Measurements from ENCODE around the gene WBP1. TPM values are rescaled to one million over a fixed set of nuclear protein-coding genes. Genes with fewer than 3 reads are reported as not detected.

Gene WBP1
- total RNA-seq, 1 experiment from 2014 or later: 66.0 TPM

DNA sequence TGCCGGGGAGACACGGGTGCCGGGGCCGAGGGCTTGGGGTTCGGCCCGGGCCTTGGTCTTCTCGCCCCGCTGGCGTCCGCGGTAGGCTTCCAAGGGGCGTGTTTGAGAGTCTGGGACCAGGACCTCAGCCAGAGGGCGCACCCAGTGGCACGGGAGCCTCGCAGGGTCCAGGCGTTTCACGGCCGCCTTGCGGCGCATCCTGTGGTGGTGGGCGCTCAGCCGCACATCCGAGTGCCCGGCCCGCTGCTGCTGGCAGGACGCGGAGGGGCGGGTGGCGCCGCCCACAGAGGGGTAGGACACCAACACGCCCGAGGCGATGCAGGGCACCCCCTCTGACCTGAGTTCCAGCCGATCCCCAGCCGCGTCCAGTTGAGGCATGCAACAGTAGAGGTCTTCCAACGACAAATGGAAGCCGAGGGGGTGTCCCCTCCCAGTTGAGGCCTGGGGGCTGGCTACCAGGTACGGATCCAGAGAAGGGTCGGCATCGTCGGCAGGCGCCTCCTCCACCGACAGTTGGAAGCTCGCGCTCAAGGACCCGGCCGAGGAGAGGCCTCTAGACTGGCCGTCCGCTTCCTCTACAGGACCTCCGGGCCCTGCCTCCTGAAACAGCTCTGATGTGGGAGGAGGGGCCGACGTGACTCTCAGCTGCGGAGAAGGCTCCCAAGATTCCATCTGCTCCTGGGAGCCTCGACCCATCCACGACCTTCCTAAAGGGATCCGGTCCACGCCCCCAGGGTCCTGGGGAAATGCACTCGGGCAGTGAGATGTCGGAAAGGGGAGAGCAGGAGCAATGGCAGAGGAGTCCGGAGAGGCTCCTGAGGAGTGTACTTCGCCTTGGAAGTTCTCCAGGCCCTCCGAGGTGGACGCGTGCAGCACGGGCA is 43.1 kb upstream of the WBP1 start:
- Mint-ChIP-seq H3K27me3 (ENCODE audit: low read depth) (peaks cover 70% of the 10 kb centered on the region), H3K27ac (no peak overlapping the region; the same call in 1 of the 2 replicates), H3K36me3 (no peaks in the 10 kb centered on the region), H3K4me1 (peaks cover 13% of the 10 kb centered on the region), H3K9me3 (no peaks in the 10 kb centered on the region), H3K4me3 (peak overlapping the region; percentile 63)
- ChIA-PET CTCF (interaction anchor here (0.7 to 2.5 kb wide), 8 partner anchors 9 to 80 kb away, joined by 3 to 14 read pairs (median 4); partner anchors contain the start of gene WBP1), POLR2A (interaction anchor here (1.1 to 1.3 kb wide), 3 partner anchors 23 to 41 kb away, joined by 3 to 10 read pairs (median 3); no protein-coding TSS in a partner anchor)
- TF ChIP-seq ZNF317 (CRISPR knock-in tag; IDR thresholded peaks at IDR 0.05; ENCODE audit: borderline replicate concordance, low read depth) (peak; percentile 34; the same call in 1 of the 2 replicates), FOXP1 (CRISPR knock-in tag; IDR thresholded peaks at IDR 0.05; ENCODE audit: borderline replicate concordance) (no peak), FOXK1 (CRISPR knock-in tag; IDR thresholded peaks at IDR 0.05) (no peak)
- TF ChIP-seq, protein P1, sequence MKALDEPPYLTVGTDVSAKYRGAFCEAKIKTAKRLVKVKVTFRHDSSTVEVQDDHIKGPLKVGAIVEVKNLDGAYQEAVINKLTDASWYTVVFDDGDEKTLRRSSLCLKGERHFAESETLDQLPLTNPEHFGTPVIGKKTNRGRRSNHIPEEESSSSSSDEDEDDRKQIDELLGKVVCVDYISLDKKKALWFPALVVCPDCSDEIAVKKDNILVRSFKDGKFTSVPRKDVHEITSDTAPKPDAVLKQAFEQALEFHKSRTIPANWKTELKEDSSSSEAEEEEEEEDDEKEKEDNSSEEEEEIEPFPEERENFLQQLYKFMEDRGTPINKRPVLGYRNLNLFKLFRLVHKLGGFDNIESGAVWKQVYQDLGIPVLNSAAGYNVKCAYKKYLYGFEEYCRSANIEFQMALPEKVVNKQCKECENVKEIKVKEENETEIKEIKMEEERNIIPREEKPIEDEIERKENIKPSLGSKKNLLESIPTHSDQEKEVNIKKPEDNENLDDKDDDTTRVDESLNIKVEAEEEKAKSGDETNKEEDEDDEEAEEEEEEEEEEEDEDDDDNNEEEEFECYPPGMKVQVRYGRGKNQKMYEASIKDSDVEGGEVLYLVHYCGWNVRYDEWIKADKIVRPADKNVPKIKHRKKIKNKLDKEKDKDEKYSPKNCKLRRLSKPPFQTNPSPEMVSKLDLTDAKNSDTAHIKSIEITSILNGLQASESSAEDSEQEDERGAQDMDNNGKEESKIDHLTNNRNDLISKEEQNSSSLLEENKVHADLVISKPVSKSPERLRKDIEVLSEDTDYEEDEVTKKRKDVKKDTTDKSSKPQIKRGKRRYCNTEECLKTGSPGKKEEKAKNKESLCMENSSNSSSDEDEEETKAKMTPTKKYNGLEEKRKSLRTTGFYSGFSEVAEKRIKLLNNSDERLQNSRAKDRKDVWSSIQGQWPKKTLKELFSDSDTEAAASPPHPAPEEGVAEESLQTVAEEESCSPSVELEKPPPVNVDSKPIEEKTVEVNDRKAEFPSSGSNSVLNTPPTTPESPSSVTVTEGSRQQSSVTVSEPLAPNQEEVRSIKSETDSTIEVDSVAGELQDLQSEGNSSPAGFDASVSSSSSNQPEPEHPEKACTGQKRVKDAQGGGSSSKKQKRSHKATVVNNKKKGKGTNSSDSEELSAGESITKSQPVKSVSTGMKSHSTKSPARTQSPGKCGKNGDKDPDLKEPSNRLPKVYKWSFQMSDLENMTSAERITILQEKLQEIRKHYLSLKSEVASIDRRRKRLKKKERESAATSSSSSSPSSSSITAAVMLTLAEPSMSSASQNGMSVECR (CRISPR knock-in tag; IDR thresholded peaks at IDR 0.05; ENCODE audit: borderline replicate concordance): no peak
- TF ChIP-seq, protein P2, sequence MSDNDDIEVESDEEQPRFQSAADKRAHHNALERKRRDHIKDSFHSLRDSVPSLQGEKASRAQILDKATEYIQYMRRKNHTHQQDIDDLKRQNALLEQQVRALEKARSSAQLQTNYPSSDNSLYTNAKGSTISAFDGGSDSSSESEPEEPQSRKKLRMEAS (CRISPR knock-in tag; IDR thresholded peaks at IDR 0.05): no peak
- DNase-seq (ENCODE audit: low spot score) (peak; percentile 62), ATAC-seq (peak; percentile 64)

DNA sequence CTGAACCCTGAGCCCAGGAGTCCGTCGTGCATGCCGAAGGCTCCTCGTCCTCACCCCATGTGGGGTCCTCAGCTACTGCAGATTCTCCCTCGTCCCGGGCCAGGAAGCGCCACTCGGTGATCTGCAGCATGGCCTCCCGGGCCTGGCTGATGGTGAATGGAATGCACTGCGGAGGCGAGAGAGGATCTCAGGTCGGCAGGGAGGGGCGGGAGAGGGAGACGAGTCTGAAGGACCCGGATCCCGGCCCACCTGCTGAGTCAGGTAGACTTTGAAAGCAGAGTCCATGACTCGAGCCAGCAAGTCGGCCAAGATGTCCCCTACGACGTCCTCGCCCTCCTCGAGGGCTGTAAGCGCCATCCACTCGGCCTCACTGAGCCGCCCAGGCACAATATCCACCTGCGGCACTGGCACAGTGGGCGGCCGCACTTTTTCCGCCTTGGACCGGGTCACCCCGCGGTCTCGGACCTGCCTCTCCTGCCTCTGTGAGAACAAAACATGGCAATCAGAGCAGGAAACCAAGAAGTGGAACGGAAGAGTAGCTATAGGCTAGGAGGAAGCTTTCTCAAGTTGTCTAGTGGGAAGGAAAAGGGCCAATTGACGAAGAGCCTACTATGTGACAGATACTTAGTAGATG is 42.4 kb upstream of the WBP1 start:
- peak; percentile 15 for ATAC-seq
- POLR2A ChIA-PET: interaction anchor here (1.1 to 1.3 kb wide), 2 partner anchors 25 to 42 kb away, joined by 3 to 10 read pairs; no protein-coding TSS in a partner anchor
- no peaks in the 10 kb centered on the region for H3K9me3 Mint-ChIP-seq
- no peak overlapping the region for H3K27ac Mint-ChIP-seq
- TF ChIP-seq RELA (CRISPR knock-in tag; IDR thresholded peaks at IDR 0.05; ENCODE audit: borderline replicate concordance) (0 out of 2 replicates have a peak, but pooled peaks have one; percentile 25), MYBL2 (CRISPR knock-in tag; IDR thresholded peaks at IDR 0.05) (no peak), FOXP1 (CRISPR knock-in tag; IDR thresholded peaks at IDR 0.05; ENCODE audit: borderline replicate concordance) (0 out of 2 replicates have a peak, but pooled peaks have one; percentile 40)
- no peaks in the 10 kb centered on the region for H3K36me3 Mint-ChIP-seq
- CTCF ChIA-PET: interaction anchor here (0.7 to 2.5 kb wide), 6 partner anchors 24 to 81 kb away, joined by 3 to 14 read pairs (median 5); partner anchors contain the start of gene WBP1
- DNase-seq (ENCODE audit: low spot score): peak; percentile 62
- H3K4me1 Mint-ChIP-seq: peaks cover 13% of the 10 kb centered on the region
- H3K4me3 Mint-ChIP-seq: peak overlapping the region; percentile 63
- peaks cover 76% of the 10 kb centered on the region for H3K27me3 Mint-ChIP-seq (ENCODE audit: low read depth)

DNA sequence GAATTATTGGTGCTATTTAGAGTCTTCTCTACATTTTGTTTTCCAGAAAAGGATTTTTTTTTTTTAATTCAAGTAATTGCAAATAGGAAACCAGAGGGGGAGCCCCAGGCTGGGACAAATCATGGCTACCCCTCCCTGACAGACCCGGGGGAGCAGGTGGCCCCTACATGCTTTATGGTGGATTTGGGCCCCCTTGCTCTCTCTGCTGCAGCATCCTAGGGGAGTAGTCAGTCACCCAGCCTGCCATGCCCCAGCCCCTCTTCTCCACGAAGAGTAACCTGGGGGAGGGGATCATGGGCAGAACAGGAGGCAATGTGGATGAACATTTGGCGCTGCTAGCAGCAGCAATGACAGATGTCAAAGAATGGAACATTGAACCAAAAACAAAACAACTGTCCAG is 41.5 kb upstream of the WBP1 start:
- H3K36me3 Mint-ChIP-seq: no peaks in the 10 kb centered on the region
- no peak for TF ChIP-seq FOXJ3 (CRISPR knock-in tag; IDR thresholded peaks at IDR 0.05; ENCODE audit: borderline replicate concordance)
- TF ChIP-seq CREM (CRISPR knock-in tag; IDR thresholded peaks at IDR 0.05): no peak
- TF ChIP-seq, protein P3, sequence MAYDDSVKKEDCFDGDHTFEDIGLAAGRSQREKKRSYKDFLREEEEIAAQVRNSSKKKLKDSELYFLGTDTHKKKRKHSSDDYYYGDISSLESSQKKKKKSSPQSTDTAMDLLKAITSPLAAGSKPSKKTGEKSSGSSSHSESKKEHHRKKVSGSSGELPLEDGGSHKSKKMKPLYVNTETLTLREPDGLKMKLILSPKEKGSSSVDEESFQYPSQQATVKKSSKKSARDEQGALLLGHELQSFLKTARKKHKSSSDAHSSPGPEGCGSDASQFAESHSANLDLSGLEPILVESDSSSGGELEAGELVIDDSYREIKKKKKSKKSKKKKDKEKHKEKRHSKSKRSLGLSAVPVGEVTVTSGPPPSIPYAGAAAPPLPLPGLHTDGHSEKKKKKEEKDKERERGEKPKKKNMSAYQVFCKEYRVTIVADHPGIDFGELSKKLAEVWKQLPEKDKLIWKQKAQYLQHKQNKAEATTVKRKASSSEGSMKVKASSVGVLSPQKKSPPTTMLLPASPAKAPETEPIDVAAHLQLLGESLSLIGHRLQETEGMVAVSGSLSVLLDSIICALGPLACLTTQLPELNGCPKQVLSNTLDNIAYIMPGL (CRISPR knock-in tag; IDR thresholded peaks at IDR 0.05): no peak
- no peak for TF ChIP-seq EMX1 (CRISPR knock-in tag; IDR thresholded peaks at IDR 0.05)
- TF ChIP-seq, protein P4, sequence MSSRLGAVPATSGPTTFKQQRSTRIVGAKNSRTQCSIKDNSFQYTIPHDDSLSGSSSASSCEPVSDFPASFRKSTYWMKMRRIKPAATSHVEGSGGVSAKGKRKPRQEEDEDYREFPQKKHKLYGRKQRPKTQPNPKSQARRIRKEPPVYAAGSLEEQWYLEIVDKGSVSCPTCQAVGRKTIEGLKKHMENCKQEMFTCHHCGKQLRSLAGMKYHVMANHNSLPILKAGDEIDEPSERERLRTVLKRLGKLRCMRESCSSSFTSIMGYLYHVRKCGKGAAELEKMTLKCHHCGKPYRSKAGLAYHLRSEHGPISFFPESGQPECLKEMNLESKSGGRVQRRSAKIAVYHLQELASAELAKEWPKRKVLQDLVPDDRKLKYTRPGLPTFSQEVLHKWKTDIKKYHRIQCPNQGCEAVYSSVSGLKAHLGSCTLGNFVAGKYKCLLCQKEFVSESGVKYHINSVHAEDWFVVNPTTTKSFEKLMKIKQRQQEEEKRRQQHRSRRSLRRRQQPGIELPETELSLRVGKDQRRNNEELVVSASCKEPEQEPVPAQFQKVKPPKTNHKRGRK (CRISPR knock-in tag; IDR thresholded peaks at IDR 0.05; ENCODE audit: borderline replicate concordance): no peak
- TF ChIP-seq, protein P5, sequence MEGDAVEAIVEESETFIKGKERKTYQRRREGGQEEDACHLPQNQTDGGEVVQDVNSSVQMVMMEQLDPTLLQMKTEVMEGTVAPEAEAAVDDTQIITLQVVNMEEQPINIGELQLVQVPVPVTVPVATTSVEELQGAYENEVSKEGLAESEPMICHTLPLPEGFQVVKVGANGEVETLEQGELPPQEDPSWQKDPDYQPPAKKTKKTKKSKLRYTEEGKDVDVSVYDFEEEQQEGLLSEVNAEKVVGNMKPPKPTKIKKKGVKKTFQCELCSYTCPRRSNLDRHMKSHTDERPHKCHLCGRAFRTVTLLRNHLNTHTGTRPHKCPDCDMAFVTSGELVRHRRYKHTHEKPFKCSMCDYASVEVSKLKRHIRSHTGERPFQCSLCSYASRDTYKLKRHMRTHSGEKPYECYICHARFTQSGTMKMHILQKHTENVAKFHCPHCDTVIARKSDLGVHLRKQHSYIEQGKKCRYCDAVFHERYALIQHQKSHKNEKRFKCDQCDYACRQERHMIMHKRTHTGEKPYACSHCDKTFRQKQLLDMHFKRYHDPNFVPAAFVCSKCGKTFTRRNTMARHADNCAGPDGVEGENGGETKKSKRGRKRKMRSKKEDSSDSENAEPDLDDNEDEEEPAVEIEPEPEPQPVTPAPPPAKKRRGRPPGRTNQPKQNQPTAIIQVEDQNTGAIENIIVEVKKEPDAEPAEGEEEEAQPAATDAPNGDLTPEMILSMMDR (IDR thresholded peaks at IDR 0.05): no peak
- TF ChIP-seq, protein P6, sequence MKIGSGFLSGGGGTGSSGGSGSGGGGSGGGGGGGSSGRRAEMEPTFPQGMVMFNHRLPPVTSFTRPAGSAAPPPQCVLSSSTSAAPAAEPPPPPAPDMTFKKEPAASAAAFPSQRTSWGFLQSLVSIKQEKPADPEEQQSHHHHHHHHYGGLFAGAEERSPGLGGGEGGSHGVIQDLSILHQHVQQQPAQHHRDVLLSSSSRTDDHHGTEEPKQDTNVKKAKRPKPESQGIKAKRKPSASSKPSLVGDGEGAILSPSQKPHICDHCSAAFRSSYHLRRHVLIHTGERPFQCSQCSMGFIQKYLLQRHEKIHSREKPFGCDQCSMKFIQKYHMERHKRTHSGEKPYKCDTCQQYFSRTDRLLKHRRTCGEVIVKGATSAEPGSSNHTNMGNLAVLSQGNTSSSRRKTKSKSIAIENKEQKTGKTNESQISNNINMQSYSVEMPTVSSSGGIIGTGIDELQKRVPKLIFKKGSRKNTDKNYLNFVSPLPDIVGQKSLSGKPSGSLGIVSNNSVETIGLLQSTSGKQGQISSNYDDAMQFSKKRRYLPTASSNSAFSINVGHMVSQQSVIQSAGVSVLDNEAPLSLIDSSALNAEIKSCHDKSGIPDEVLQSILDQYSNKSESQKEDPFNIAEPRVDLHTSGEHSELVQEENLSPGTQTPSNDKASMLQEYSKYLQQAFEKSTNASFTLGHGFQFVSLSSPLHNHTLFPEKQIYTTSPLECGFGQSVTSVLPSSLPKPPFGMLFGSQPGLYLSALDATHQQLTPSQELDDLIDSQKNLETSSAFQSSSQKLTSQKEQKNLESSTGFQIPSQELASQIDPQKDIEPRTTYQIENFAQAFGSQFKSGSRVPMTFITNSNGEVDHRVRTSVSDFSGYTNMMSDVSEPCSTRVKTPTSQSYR (CRISPR knock-in tag; IDR thresholded peaks at IDR 0.05): no peak

More for the DNA sequence above, 41.5 kb upstream of the WBP1 start:
- ATAC-seq (no peak), DNase-seq (ENCODE audit: low spot score) (no peak)
- H3K27me3 Mint-ChIP-seq (ENCODE audit: low read depth): peaks cover 74% of the 10 kb centered on the region
- H3K27ac Mint-ChIP-seq: no peak overlapping the region
- H3K4me3 Mint-ChIP-seq: no peak overlapping the region
- CTCF ChIA-PET: interaction anchor here (2.4 kb wide), 1 partner anchor 25 kb away, joined by 14 read pairs; no protein-coding TSS in a partner anchor
- POLR2A ChIA-PET: no interaction called here
- H3K9me3 Mint-ChIP-seq: no peaks in the 10 kb centered on the region
- peaks cover 17% of the 10 kb centered on the region for H3K4me1 Mint-ChIP-seq
